K562 (cell line): Measurements from ENCODE around the gene STX17. TPM values are rescaled to one million over a fixed set of nuclear protein-coding genes. Genes with fewer than 3 reads are reported as not detected.

Experiments
- ATAC-seq: fragments of 200-7000 bp; cut with Tn5 transposase; 3 replicates; pipeline ENCODE4 v1.9.1; 2020; ENCODE audit warnings: moderate library complexity
- BruUV-seq: library from RNA; stranded (reverse); fragments of 400-500 nt; replicated peaks from 2 replicates; lab custom pipeline; 2021; lab: Mats Ljungman, UMichigan
- CTCF ChIA-PET: fragments of 300-600 bp; formaldehyde crosslinking; extraction: SDS; loops from one replicate; lab custom pipeline; 2021; ENCODE audit warnings: low intra/inter-chr PET ratio; lab: Yijun Ruan, JAX
- POLR2A ChIA-PET: fragments of 300-600, 350-650 bp; sonication (Branson Sonifier 250); formaldehyde crosslinking; extraction: SDS; loops from one replicate; lab custom pipeline; 2021; ENCODE audit warnings: antibody characterized with exemption, inconsistent platforms; lab: Yijun Ruan, JAX
- DNase-seq, 4 experiments: peaks; one replicate each; pipeline versions ENCODE4 v3.0.0 to v3.0.0-alpha.2; 2011 to 2018; ENCODE audit warnings: low spot score in 3 of 4, mixed read lengths in 3 of 4; ENCODE audit errors: extremely low read depth in 1 of 4
- FAIRE-seq: peaks from 2 replicates; lab custom pipeline; 2011; peaks lifted over from hg19 to GRCh38; lab: Jason Lieb, UNC
- H2AFZ ChIP-seq: 2 replicates; pipeline ENCODE4 v1.6.0; 2011; ENCODE audit warnings: low read depth, low read length, control low read depth, inconsistent platforms
- H3K27ac ChIP-seq: fragments of 200-600 bp; 3 replicates; pipeline ENCODE4 v1.8.0; 2011; ENCODE audit warnings: low read depth, mild to moderate bottlenecking, control low read depth, inconsistent platforms, low read length, moderate library complexity, mixed read lengths; ENCODE audit errors: extremely low read depth
- H3K27me3 ChIP-seq, 2 experiments: fragments of 300-600 bp in 1 of 2; 2 replicates in 1 of 2; 3 replicates in 1 of 2; pipeline versions ENCODE4 v1.6.0 to v1.8.0; 2011; ENCODE audit warnings: inconsistent platforms in 2 of 2, low read length in 2 of 2, mild to moderate bottlenecking in 1 of 2, mixed read lengths in 1 of 2, moderate library complexity in 1 of 2; ENCODE audit not compliant: control insufficient read depth in 2 of 2, insufficient read depth in 2 of 2
- H3K36me3 ChIP-seq: fragments of 300-600 bp; 3 replicates; pipeline ENCODE4 v1.8.0; 2011; ENCODE audit warnings: mild to moderate bottlenecking, low read length, inconsistent platforms; ENCODE audit not compliant: control insufficient read depth, insufficient read depth
- H3K4me1 ChIP-seq, 2 experiments: fragments of 200-600 bp in 1 of 2; replicated peaks in 1 of 2; 2 replicates in 1 of 2; 3 replicates in 1 of 2; pipeline versions ENCODE4 v1.5.1 to v1.8.0; 2011; ENCODE audit warnings: inconsistent platforms in 2 of 2, low read length in 2 of 2, mild to moderate bottlenecking in 1 of 2, mixed read lengths in 1 of 2, moderate library complexity in 1 of 2; ENCODE audit not compliant: control insufficient read depth in 2 of 2, insufficient read depth in 2 of 2
- H3K4me2 ChIP-seq: 2 replicates; pipeline ENCODE4 v1.6.1; 2011; ENCODE audit warnings: low read length, control low read depth, inconsistent platforms, mixed read lengths; ENCODE audit not compliant: insufficient read depth
- H3K4me3 ChIP-seq: fragments of 200-600 bp; sonication (generic), shearing (Covaris generic); 2 replicates; pipeline ENCODE4 v1.5.1; 2016; ENCODE audit warnings: control low read depth, inconsistent platforms
- H3K79me2 ChIP-seq: fragments of 200-600 bp; 3 replicates; pipeline ENCODE4 v1.8.0; 2011; ENCODE audit warnings: low read length, inconsistent platforms; ENCODE audit not compliant: control insufficient read depth, insufficient read depth
- H3K9ac ChIP-seq, 2 experiments: 2 replicates each; pipeline versions ENCODE4 v1.6.0 to v1.6.1; 2011; ENCODE audit warnings: low read depth in 2 of 2, low read length in 2 of 2, control low read depth in 1 of 2, inconsistent platforms in 1 of 2, mild to moderate bottlenecking in 1 of 2, mixed read lengths in 1 of 2; ENCODE audit not compliant: insufficient read depth in 1 of 2
- H3K9me1 ChIP-seq: one replicate; pipeline ENCODE4 v1.6.0; 2011; ENCODE audit warnings: inconsistent platforms, mild to moderate bottlenecking, low read length, moderate library complexity; ENCODE audit not compliant: control insufficient read depth, insufficient read depth
- H3K9me3 ChIP-seq: replicated peaks from 2 replicates; pipeline ENCODE4 v1.5.1; 2011; ENCODE audit warnings: low read depth, low read length, inconsistent platforms; ENCODE audit not compliant: control insufficient read depth, insufficient read depth
- H4K20me1 ChIP-seq: replicated peaks from 2 replicates; pipeline ENCODE4 v1.6.1; 2011; ENCODE audit warnings: low read length, inconsistent platforms, mixed read lengths; ENCODE audit not compliant: control insufficient read depth, insufficient read depth
- CEBPB ChIP-seq: fragments of 450-650 bp; IDR thresholded peaks from 2 replicates; pipeline ENCODE4 v1.6.1; 2016; ENCODE audit warnings: missing genetic modification characterization, missing compliant biosample characterization
- HIVEP1 ChIP-seq: fragments of 250-450 bp; sonication (Bioruptor Pico); IDR thresholded peaks from 2 replicates; pipeline ENCODE4 v1.4.0; 2020; ENCODE audit warnings: mild to moderate bottlenecking
- PTRF ChIP-seq: fragments of 450-650 bp; IDR thresholded peaks from 2 replicates; pipeline ENCODE4 v1.6.1; 2016; ENCODE audit warnings: mild to moderate bottlenecking, missing genetic modification characterization, missing compliant biosample characterization
- STAT5A ChIP-seq: IDR thresholded peaks from 2 replicates; pipeline ENCODE4 v1.6.1; 2012; ENCODE audit warnings: low read length, inconsistent platforms, borderline replicate concordance
- WGBS: fragments of 100-300 bp; shearing (Covaris generic); methylation state at CpG from one replicate; pipeline ENCODE4 v1.1.6; 2016; ENCODE audit warnings: low coverage, mixed read lengths; ENCODE audit not compliant: insufficient coverage; ENCODE audit errors: missing lambda C conversion rate; 5-methylcytosine and 5-hydroxymethylcytosine counted together
- in situ Hi-C: fragments of 300-500 bp; cut with MboI; formaldehyde crosslinking; loops from 4 replicates; pipeline ENCODE4 v1.15.0; 2018; ENCODE audit warnings: inconsistent platforms, mixed read lengths
- intact Hi-C: fragments of 100-400 bp; cut with micrococcal nuclease; formaldehyde crosslinking; loops from 2 replicates; pipeline ENCODE4 v1.14.2; 2022
- polyA plus RNA-seq, 8 experiments: library from polyadenylated mRNA; depleted of rRNA in 4 of 8; stranded (reverse) in 5 of 8; unstranded in 3 of 8; fragments of >200 nt; fragmentation: Nextera tagmentation in 2 of 8; fragmentation: Illumina TruSeq in 1 of 8; extraction: Ambion mirVana in 2 of 8; extraction: Trizol in 1 of 8; gene quantifications; 2 replicates each; pipeline versions ENCODE4 v1.2.1 to v1.2.3, GENCODE V29; 2011 to 2014; ENCODE audit warnings: inconsistent platforms in 1 of 8, missing spikeins in 1 of 8
- total RNA-seq, 7 experiments: library from RNA; depleted of rRNA in 6 of 7; stranded (reverse); fragments of >200 nt in 6 of 7; fragmentation: Illumina TruSeq in 2 of 7; extraction: Trizol in 2 of 7; gene quantifications; 2 replicates each; pipeline versions ENCODE4 v1.2.1 to v1.2.3, GENCODE V29; 2011 to 2021; ENCODE audit warnings: low replicate concordance in 1 of 7
- TF ChIP-seq, protein P1 (sequence below), 2 experiments: fragments of 450-650 bp; formaldehyde crosslinking in 1 of 2; IDR thresholded peaks; 2 replicates each; pipeline versions ENCODE4 v1.4.0 to v1.6.1; 2014 to 2020; ENCODE audit warnings: mild to moderate bottlenecking in 2 of 2, borderline replicate concordance in 1 of 2, low read depth in 1 of 2

Gene STX17
- total and polyA plus RNA-seq, 9 of the 15 experiments (the other 6 are each of a cell fraction or from before 2014, with no cell fraction given), result 14.4 to 25.1 (median 19.0) TPM

GRCh38 chr9:99964336-99964735, 57.9 kb downstream of the STX17 start:
- ATAC-seq (no peak), DNase-seq (no peak), FAIRE-seq (no peak)
- no peak overlapping the region for H3K4me2 ChIP-seq
- CTCF ChIA-PET, result no interaction called here
- POLR2A ChIA-PET, result interaction anchor here (1.0 kb wide), 1 partner anchor 9 kb away, joined by 3 read pairs; no protein-coding TSS in a partner anchor
- no peaks in the 10 kb centered on the region for H3K79me2 ChIP-seq
- no peak overlapping the region for H3K9ac ChIP-seq
- in situ Hi-C loops (no loop called here), intact Hi-C loops (no loop called here)
- H3K27me3 ChIP-seq, result no peaks in the 10 kb centered on the region
- H3K9me3 ChIP-seq, result no peaks in the 10 kb centered on the region
- WGBS, result 80% methylated on average over 1 of the region's 1 CpG
- no peak overlapping the region for H2AFZ ChIP-seq
- H3K4me1 ChIP-seq, result no peaks in the 10 kb centered on the region
- no peaks in the 10 kb centered on the region for H4K20me1 ChIP-seq
- H3K36me3 ChIP-seq, result peaks cover 13% of the 10 kb centered on the region; the same call in 1 of the 3 replicates
- no peaks in the 10 kb centered on the region for H3K9me1 ChIP-seq
- no peak for TF ChIP-seq HIVEP1 (CRISPR knock-in tag)
- TF ChIP-seq, protein P1, sequence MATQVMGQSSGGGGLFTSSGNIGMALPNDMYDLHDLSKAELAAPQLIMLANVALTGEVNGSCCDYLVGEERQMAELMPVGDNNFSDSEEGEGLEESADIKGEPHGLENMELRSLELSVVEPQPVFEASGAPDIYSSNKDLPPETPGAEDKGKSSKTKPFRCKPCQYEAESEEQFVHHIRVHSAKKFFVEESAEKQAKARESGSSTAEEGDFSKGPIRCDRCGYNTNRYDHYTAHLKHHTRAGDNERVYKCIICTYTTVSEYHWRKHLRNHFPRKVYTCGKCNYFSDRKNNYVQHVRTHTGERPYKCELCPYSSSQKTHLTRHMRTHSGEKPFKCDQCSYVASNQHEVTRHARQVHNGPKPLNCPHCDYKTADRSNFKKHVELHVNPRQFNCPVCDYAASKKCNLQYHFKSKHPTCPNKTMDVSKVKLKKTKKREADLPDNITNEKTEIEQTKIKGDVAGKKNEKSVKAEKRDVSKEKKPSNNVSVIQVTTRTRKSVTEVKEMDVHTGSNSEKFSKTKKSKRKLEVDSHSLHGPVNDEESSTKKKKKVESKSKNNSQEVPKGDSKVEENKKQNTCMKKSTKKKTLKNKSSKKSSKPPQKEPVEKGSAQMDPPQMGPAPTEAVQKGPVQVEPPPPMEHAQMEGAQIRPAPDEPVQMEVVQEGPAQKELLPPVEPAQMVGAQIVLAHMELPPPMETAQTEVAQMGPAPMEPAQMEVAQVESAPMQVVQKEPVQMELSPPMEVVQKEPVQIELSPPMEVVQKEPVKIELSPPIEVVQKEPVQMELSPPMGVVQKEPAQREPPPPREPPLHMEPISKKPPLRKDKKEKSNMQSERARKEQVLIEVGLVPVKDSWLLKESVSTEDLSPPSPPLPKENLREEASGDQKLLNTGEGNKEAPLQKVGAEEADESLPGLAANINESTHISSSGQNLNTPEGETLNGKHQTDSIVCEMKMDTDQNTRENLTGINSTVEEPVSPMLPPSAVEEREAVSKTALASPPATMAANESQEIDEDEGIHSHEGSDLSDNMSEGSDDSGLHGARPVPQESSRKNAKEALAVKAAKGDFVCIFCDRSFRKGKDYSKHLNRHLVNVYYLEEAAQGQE (IDR thresholded peaks at IDR 0.05; ENCODE audit: borderline replicate concordance), result no peak
- TF ChIP-seq, protein P1 (CRISPR knock-in tag; IDR thresholded peaks at IDR 0.05; ENCODE audit: low read depth), result no peak
- no peak for TF ChIP-seq STAT5A
- TF ChIP-seq PTRF, result no peak
- TF ChIP-seq CEBPB (tag), result no peak
- H3K27ac ChIP-seq, result no peak overlapping the region
- no TSS peak for BruUV-seq
- no peak overlapping the region for H3K4me3 ChIP-seq
